HEK293 (cell line): Measurements from ENCODE around the gene MS4A18.

Source experiments
- CTCF ChIA-PET: fragments of 350-600 bp; formaldehyde crosslinking; extraction: SDS; loops from one replicate; lab custom pipeline; 2021; ENCODE audit warnings: antibody characterized with exemption; lab: Yijun Ruan, JAX
- POLR2A ChIA-PET: fragments of 300-600 bp; formaldehyde crosslinking; extraction: SDS; loops from one replicate; lab custom pipeline; 2020; ENCODE audit warnings: antibody characterized with exemption, inconsistent platforms; lab: Yijun Ruan, JAX
- H3K27ac ChIP-seq: fragments of 200-500 bp; sonication (Bioruptor generic); 2 replicates; pipeline ENCODE4 v1.5.1; 2014; ENCODE audit warnings: low read depth, low read length, control low read depth, inconsistent platforms; ENCODE audit errors: extremely low read depth
- H3K36me3 ChIP-seq, 2 experiments: fragments of 200-500 bp in 1 of 2; sonication (Bioruptor generic) in 1 of 2; 1 replicate in 1 of 2; 2 replicates in 1 of 2; pipeline ENCODE4 v1.5.1; 2014 to 2017; ENCODE audit warnings: inconsistent platforms in 2 of 2, low read length in 2 of 2; ENCODE audit not compliant: control insufficient read depth in 2 of 2, insufficient read depth in 1 of 2
- H3K4me1 ChIP-seq: fragments of 200-500 bp; sonication (Bioruptor generic); 2 replicates; pipeline ENCODE4 v1.5.1; 2014; ENCODE audit warnings: mild to moderate bottlenecking, low read length, inconsistent platforms; ENCODE audit not compliant: control insufficient read depth, insufficient read depth
- H3K4me3 ChIP-seq: 2 replicates; pipeline ENCODE4 v1.5.1; 2011; ENCODE audit warnings: low read depth, mild to moderate bottlenecking, control low read depth, low read length, moderate library complexity
- H3K9me3 ChIP-seq: fragments of 200-500 bp; sonication (Bioruptor generic); 2 replicates; pipeline ENCODE4 v1.5.1; 2014; ENCODE audit warnings: low read depth, low read length, inconsistent platforms; ENCODE audit not compliant: control insufficient read depth, insufficient read depth
- FEZF1 ChIP-seq: fragments of 450-650 bp; formaldehyde crosslinking; IDR thresholded peaks from 2 replicates; pipeline ENCODE4 v1.5.1; 2016; ENCODE audit warnings: missing biosample characterization, missing genetic modification characterization
- KLF10 ChIP-seq: fragments of 450-650 bp; IDR thresholded peaks from 2 replicates; pipeline ENCODE4 v1.5.1; 2018; ENCODE audit warnings: missing biosample characterization, mild to moderate bottlenecking, missing genetic modification characterization
- KLF16 ChIP-seq: fragments of 450-650 bp; formaldehyde crosslinking; IDR thresholded peaks from 2 replicates; pipeline ENCODE4 v1.5.1; 2017; ENCODE audit warnings: missing biosample characterization, missing genetic modification characterization
- PRDM10 ChIP-seq: fragments of 450-650 bp; formaldehyde crosslinking; IDR thresholded peaks from 2 replicates; pipeline ENCODE4 v1.5.1; 2016; ENCODE audit warnings: missing biosample characterization, missing genetic modification characterization
- RBAK ChIP-seq: fragments of 450-650 bp; formaldehyde crosslinking; IDR thresholded peaks from 2 replicates; pipeline ENCODE4 v1.5.1; 2016; ENCODE audit warnings: missing biosample characterization, missing genetic modification characterization
- SP2 ChIP-seq: fragments of 450-650 bp; formaldehyde crosslinking; IDR thresholded peaks from 2 replicates; pipeline ENCODE4 v1.5.1; 2016; ENCODE audit warnings: missing biosample characterization, missing genetic modification characterization
- TCF7L2 ChIP-seq: IDR thresholded peaks from 2 replicates; pipeline ENCODE4 v1.6.1; 2011; ENCODE audit warnings: low read depth, mild to moderate bottlenecking, inconsistent platforms, low read length, moderate library complexity, borderline replicate concordance
- ZBTB20 ChIP-seq: fragments of 450-650 bp; formaldehyde crosslinking; IDR thresholded peaks from 2 replicates; pipeline ENCODE4 v1.5.1; 2016; ENCODE audit warnings: missing biosample characterization, missing genetic modification characterization
- ZBTB8A ChIP-seq: fragments of 450-650 bp; formaldehyde crosslinking; IDR thresholded peaks from 2 replicates; pipeline ENCODE4 v1.5.1; 2016; ENCODE audit warnings: missing biosample characterization, missing genetic modification characterization
- ZFP41 ChIP-seq: fragments of 450-650 bp; formaldehyde crosslinking; IDR thresholded peaks from 2 replicates; pipeline ENCODE4 v1.5.1; 2016; ENCODE audit warnings: missing biosample characterization, missing genetic modification characterization, borderline replicate concordance
- ZNF16 ChIP-seq: fragments of 450-650 bp; formaldehyde crosslinking; IDR thresholded peaks from 2 replicates; pipeline ENCODE4 v1.5.1; 2016; ENCODE audit warnings: low read depth, missing biosample characterization, missing genetic modification characterization
- ZNF292 ChIP-seq: fragments of 450-650 bp; formaldehyde crosslinking; IDR thresholded peaks from 2 replicates; pipeline ENCODE4 v1.5.1; 2016; ENCODE audit warnings: low read depth, missing biosample characterization, missing genetic modification characterization, borderline replicate concordance
- ZNF48 ChIP-seq: fragments of 450-650 bp; formaldehyde crosslinking; IDR thresholded peaks from 2 replicates; pipeline ENCODE4 v1.5.1; 2016; ENCODE audit warnings: missing biosample characterization, missing genetic modification characterization
- ZNF488 ChIP-seq: fragments of 450-650 bp; formaldehyde crosslinking; IDR thresholded peaks from 2 replicates; pipeline ENCODE4 v1.5.1; 2016; ENCODE audit warnings: missing biosample characterization, missing genetic modification characterization
- ZNF555 ChIP-seq: fragments of 450-650 bp; formaldehyde crosslinking; conservative IDR thresholded peaks from 2 replicates; pipeline ENCODE4 v1.5.1; 2017; ENCODE audit warnings: missing biosample characterization, mild to moderate bottlenecking, missing genetic modification characterization, inconsistent platforms
- ZNF561 ChIP-seq: fragments of 450-650 bp; IDR thresholded peaks from 2 replicates; pipeline ENCODE4 v1.5.1; 2018; ENCODE audit warnings: missing biosample characterization, missing genetic modification characterization, borderline replicate concordance
- ZNF621 ChIP-seq: fragments of 450-650 bp; formaldehyde crosslinking; IDR thresholded peaks from 2 replicates; pipeline ENCODE4 v1.5.1; 2017; ENCODE audit warnings: missing biosample characterization, missing genetic modification characterization
- ZNF629 ChIP-seq: fragments of 450-650 bp; formaldehyde crosslinking; IDR thresholded peaks from 2 replicates; pipeline ENCODE4 v1.5.1; 2017; ENCODE audit warnings: missing biosample characterization, missing genetic modification characterization
- ZNF707 ChIP-seq: fragments of 450-650 bp; formaldehyde crosslinking; IDR thresholded peaks from 2 replicates; pipeline ENCODE4 v1.5.1; 2016; ENCODE audit warnings: missing biosample characterization, missing genetic modification characterization
- ZNF837 ChIP-seq: fragments of 450-650 bp; formaldehyde crosslinking; IDR thresholded peaks from 2 replicates; pipeline ENCODE4 v1.5.1; 2016; ENCODE audit warnings: missing biosample characterization, missing genetic modification characterization
- ZXDB ChIP-seq: fragments of 450-650 bp; formaldehyde crosslinking; IDR thresholded peaks from 2 replicates; pipeline ENCODE4 v1.5.1; 2016; ENCODE audit warnings: missing biosample characterization, missing genetic modification characterization
- TF ChIP-seq, protein P1 (sequence below): fragments of 450-650 bp; formaldehyde crosslinking; IDR thresholded peaks from 2 replicates; pipeline ENCODE4; 2016; ENCODE audit warnings: missing biosample characterization, missing genetic modification characterization
- TF ChIP-seq, protein P2 (sequence below): fragments of 450-650 bp; formaldehyde crosslinking; IDR thresholded peaks from 2 replicates; pipeline ENCODE4 v1.5.1; 2016; ENCODE audit warnings: missing biosample characterization, missing genetic modification characterization, borderline replicate concordance

The MS4A18 gene

GRCh38 chr11:60782393-60783140, 58.0 kb downstream of the MS4A18 start (continued):
- no peak for TF ChIP-seq ZNF488
- TF ChIP-seq, protein P1, sequence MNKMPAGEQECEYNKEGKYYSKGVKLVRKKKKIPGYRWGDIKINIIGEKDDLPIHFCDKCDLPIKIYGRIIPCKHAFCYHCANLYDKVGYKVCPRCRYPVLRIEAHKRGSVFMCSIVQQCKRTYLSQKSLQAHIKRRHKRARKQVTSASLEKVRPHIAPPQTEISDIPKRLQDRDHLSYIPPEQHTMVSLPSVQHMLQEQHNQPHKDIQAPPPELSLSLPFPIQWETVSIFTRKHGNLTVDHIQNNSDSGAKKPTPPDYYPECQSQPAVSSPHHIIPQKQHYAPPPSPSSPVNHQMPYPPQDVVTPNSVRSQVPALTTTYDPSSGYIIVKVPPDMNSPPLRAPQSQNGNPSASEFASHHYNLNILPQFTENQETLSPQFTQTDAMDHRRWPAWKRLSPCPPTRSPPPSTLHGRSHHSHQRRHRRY, result no peak
- no peak for TF ChIP-seq KLF16 (tag by site-specific recombination)
- no peak for TF ChIP-seq ZNF837 (tag by site-specific recombination)
- TF ChIP-seq ZFP41 (tag by site-specific recombination), result no peak
- TF ChIP-seq ZNF707 (tag by site-specific recombination), result no peak
- TF ChIP-seq, all 188 proteins: peak for 0

DNA sequence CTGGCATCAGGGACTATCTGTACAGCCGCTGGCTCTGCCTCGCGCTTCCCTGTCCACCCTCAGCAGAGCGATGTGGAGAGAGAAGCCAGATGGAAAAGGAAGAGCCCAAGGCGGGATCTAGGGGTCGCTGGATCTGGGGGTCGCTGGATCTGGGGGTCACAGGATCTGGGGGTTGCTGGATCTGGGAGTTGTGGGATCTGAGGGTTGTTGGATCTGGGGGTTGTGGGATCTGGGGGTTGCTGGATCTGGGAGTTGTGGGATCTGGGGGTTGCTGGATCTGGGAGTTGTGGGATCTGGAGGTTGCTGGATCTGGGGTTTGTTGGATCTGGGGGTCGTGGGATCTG, 58.6 kb downstream of the MS4A18 start:
- Histone ChIP-seq H3K36me3 (no peaks in the 10 kb centered on the region), H3K9me3 (no peaks in the 10 kb centered on the region)
- no peak for TF ChIP-seq ZBTB20 (tag by site-specific recombination)
- no peak for TF ChIP-seq ZNF621 (tag by site-specific recombination)
- no peak for TF ChIP-seq SP2 (tag by site-specific recombination)
- TF ChIP-seq ZNF555, result no peak
- no peak for TF ChIP-seq ZNF48 (tag by site-specific recombination)
- TF ChIP-seq ZNF561 (tag by site-specific recombination), result no peak
- no peak for TF ChIP-seq ZXDB
- TF ChIP-seq ZNF629 (tag by site-specific recombination), result no peak
- no peak for TF ChIP-seq ZNF16 (tag by site-specific recombination)
- TF ChIP-seq, all 188 proteins: peak for 0
- POLR2A ChIA-PET, result no interaction called here
- CTCF ChIA-PET, result interaction anchor here (0.5 to 1.1 kb wide), 2 partner anchors 11 to 1018 kb away, joined by 3 read pairs; no protein-coding TSS in a partner anchor
- no peak overlapping the region for H3K27ac ChIP-seq
- H3K4me1 ChIP-seq, result no peaks in the 10 kb centered on the region
- H3K4me3 ChIP-seq, result no peak overlapping the region

- no peak overlapping the region for H3K27ac ChIP-seq
- H3K4me3 ChIP-seq, result no peak overlapping the region
- ChIA-PET CTCF (interaction anchor here (4.2 kb wide), 1 partner anchor 8 kb away, joined by 18 read pairs; no protein-coding TSS in a partner anchor), POLR2A (no interaction called here)
- no peaks in the 10 kb centered on the region for H3K36me3 ChIP-seq
- no peaks in the 10 kb centered on the region for H3K4me1 ChIP-seq
- no peaks in the 10 kb centered on the region for H3K9me3 ChIP-seq
- TF ChIP-seq PRDM10 (tag by site-specific recombination), result no peak
- no peak for TF ChIP-seq FEZF1 (tag by site-specific recombination)
- TF ChIP-seq ZBTB20 (tag by site-specific recombination), result no peak
- TF ChIP-seq ZBTB8A (tag by site-specific recombination), result no peak
- TF ChIP-seq, protein P2, sequence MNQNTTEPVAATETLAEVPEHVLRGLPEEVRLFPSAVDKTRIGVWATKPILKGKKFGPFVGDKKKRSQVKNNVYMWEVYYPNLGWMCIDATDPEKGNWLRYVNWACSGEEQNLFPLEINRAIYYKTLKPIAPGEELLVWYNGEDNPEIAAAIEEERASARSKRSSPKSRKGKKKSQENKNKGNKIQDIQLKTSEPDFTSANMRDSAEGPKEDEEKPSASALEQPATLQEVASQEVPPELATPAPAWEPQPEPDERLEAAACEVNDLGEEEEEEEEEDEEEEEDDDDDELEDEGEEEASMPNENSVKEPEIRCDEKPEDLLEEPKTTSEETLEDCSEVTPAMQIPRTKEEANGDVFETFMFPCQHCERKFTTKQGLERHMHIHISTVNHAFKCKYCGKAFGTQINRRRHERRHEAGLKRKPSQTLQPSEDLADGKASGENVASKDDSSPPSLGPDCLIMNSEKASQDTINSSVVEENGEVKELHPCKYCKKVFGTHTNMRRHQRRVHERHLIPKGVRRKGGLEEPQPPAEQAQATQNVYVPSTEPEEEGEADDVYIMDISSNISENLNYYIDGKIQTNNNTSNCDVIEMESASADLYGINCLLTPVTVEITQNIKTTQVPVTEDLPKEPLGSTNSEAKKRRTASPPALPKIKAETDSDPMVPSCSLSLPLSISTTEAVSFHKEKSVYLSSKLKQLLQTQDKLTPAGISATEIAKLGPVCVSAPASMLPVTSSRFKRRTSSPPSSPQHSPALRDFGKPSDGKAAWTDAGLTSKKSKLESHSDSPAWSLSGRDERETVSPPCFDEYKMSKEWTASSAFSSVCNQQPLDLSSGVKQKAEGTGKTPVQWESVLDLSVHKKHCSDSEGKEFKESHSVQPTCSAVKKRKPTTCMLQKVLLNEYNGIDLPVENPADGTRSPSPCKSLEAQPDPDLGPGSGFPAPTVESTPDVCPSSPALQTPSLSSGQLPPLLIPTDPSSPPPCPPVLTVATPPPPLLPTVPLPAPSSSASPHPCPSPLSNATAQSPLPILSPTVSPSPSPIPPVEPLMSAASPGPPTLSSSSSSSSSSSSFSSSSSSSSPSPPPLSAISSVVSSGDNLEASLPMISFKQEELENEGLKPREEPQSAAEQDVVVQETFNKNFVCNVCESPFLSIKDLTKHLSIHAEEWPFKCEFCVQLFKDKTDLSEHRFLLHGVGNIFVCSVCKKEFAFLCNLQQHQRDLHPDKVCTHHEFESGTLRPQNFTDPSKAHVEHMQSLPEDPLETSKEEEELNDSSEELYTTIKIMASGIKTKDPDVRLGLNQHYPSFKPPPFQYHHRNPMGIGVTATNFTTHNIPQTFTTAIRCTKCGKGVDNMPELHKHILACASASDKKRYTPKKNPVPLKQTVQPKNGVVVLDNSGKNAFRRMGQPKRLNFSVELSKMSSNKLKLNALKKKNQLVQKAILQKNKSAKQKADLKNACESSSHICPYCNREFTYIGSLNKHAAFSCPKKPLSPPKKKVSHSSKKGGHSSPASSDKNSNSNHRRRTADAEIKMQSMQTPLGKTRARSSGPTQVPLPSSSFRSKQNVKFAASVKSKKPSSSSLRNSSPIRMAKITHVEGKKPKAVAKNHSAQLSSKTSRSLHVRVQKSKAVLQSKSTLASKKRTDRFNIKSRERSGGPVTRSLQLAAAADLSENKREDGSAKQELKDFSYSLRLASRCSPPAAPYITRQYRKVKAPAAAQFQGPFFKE (tag by site-specific recombination), result no peak
- TF ChIP-seq ZNF292 (tag by site-specific recombination), result no peak
- no peak for TF ChIP-seq RBAK (tag by site-specific recombination)
- no peak for TF ChIP-seq KLF10
- no peak for TF ChIP-seq TCF7L2
These were observed 59.4 kb downstream of the MS4A18 start for GRCh38 chr11:60783911-60784310.
